Effector CD8-positive, alpha-beta T cell (primary cell): Measurements from ENCODE around the gene ADIG.

Experiments used
- DNase-seq: peaks from one replicate; lab custom pipeline; 2025; lab: John Stamatoyannopoulos, UW
- total RNA-seq, 4 experiments: gene quantifications; one replicate each; lab custom pipeline; 2026; lab: John Stamatoyannopoulos, UW

The ADIG gene
- 0 reads per million in 4 experiments for total RNA-seq

DNA sequence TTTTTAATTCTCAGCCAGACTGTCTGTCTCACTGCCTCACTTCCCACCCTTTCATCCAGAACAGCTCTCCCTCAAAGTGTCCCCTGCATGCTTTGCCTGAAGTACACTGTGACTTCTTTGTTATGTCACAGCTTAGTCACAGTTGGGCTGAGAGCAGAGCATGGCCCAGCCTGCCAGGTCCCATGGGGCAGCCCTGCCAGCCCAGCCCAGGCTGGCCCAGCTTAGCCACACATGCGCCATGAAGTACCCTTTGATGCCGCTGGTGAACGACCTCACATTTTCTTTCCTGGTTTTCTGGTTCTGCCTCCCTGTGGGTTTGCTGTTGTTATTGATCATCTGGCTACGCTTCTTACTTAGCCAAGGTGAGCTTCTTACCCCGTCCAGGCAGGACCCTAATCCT is at the start of gene ADIG:
ADIG (plus strand) TSS at position 185 of the 400 bp plus-strand sequence; CDS start at position 239, 54 bp downstream.
- DNase-seq: no peak

DNA sequence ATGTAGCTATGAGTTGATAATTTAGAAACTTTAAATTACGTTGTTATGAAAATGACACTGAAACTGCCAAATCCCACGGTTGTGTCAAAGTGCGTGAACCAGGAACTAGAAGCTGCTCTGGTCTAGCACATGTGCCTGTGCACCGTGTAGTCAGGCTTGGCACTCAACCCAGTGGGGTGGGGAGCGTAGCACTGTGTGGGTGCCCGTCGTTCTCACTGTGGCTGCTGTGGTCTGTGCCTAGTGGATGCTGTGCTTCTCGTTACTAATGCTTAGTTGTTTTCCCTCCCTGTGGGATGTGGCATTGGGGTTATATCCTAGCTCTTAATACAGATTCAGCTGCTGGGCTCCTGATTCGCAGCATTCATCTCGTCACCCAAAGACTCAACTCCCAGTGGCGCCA is 46.2 kb upstream of the ADIG start:
- no peak for DNase-seq

DNA sequence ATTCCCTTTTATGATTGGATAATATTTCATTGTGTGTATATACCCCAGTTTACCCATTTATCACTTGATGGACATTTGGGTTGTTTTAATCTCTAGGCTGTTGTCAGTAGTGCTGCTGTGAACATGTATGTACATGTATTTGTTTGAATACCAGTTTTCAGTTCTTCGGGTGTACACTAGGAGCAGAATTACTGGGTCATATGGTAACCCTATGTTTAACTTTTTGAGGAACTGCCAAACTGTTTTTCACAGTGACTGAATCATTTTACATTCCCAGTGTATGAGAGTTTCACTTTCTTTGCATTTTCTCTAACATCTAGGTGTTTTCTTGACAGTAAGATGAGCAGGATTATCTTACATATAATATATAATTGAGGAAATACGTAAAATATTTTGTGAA is 44.7 kb upstream of the ADIG start:
- no peak for DNase-seq

DNA sequence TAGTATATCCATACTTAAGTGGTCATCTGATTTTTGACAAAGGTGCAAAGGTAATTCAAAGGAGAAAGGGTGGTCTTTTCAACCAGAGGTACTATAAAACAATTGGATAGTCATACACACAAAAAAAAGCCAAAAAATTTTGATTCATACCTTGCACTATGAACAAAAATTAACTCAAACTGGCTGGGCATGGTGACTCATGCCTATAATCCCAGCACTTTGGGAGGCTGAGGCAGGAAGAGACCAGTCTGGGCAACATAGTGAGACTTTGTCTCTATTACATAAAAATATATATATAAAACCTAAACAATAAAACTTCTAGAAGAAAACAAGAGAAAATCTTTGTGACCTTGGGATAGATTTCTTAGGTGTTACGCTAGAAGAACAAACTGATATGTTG is 43.8 kb upstream of the ADIG start:
- no peak for DNase-seq

DNA sequence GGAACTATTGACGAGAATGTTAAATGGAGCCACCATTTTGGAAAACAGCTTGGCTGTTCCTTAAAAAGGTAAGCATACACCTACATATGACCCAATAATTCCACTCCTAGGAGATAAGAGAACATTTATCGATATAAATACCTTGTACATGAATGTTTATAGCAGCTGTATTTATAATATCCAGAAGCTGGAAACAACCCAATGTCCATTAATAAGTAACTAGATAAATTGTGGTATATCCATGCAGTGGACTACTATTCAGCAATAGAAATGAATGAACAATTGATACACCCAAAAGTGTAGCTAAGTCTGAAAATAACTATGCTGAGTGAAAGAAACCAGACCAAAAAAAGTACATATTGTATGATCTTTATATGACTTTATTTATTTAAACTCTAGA is 42.2 kb upstream of the ADIG start:
- DNase-seq: no peak

DNA sequence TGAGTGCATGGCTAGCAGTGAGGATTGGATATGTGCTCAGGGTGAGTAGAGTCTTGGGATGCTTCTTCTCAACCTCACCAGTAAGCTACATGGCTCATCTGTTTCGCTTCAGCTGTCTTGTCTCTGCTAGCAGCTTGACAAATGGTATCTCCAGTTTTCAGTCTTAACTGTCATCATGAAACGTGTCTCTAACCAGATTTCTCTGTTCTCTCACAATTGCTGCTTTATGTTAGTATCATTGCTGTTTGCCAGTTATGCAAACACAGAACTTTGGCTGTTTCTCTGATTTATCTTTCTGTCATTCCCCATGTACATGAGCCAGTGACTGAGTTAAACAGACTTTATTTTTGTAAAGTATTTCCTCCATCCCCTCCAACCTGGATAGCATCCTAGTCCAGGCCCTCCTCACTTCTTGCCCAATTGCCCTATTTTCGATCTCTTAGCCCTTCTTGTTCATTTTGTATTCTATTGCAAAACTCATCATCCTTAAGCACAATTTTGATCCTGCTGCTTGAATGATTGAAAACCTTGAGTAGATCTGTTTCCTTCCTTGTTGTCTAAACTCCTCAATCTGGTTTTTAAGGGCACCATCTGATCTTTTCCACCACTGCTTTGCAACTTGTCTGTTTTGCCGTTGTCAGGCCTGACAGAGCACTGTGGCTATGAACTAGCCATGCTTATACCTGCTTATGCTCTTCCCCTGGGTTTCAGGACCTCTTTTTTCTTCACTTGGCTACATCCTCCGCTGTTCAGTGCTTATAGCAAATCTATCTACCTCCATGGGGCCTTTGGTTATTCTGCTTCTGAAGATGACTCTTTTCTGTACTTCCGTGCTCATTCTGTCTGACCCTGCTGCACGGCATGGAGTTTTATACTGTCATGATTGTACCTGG is 37.7 kb upstream of the ADIG start:
- DNase-seq: no peak

DNA sequence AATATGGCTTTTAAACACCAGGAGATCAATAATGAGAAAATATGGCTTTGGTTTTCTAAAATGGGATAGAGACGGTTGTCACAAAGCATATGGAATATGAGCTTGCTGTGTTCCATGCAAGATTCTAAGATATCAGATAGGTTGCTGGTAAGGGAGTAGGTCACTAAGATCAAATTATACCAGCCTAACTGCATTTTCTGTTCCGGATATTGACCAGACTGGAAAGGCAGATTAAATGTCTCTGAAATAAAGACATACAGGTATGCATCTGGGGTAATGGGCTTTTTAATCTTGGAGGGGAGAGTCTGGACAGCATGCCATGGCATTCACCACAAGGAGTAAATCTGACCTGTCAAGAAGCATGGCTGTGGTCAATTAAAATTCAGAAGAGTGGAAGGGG is 35.2 kb upstream of the ADIG start:
- DNase-seq: no peak

DNA sequence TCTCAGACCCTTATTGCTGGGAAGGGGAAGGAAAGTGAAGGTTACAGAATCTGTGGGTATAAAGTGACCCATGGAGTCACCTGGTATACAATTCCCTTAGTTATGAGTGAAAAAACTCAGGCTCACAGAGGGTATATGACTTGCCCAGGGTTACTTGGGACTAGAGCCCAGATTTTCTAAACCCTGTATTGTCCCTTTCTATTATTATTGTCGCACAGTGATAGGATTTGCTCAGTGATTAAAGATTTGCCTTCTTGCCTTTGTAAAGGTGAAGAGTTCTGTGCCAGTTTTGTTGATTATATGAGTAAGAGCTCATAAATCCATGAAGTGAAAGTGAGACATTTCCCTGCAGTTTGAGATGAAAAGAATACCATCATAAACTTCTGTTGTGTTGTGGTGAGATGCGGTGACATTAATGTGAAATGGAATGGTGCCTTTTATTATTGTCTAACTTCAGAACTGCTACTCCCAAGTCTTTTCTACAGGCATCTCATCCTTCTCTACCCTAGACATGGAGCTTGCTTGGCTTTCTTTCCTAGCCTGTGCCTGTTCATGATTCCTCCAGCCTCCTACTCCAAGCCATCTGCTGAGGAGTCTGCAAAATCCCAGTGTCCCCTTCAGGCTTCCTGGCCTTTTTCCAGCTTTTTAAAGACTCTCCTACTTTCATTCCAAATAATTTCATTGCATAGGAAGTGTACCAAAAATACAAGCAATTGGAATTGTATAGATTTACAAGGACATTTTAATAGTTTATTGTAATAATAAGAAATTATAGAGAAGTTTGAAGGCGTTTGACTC is 33.5 kb upstream of the ADIG start:
- DNase-seq: no peak

DNA sequence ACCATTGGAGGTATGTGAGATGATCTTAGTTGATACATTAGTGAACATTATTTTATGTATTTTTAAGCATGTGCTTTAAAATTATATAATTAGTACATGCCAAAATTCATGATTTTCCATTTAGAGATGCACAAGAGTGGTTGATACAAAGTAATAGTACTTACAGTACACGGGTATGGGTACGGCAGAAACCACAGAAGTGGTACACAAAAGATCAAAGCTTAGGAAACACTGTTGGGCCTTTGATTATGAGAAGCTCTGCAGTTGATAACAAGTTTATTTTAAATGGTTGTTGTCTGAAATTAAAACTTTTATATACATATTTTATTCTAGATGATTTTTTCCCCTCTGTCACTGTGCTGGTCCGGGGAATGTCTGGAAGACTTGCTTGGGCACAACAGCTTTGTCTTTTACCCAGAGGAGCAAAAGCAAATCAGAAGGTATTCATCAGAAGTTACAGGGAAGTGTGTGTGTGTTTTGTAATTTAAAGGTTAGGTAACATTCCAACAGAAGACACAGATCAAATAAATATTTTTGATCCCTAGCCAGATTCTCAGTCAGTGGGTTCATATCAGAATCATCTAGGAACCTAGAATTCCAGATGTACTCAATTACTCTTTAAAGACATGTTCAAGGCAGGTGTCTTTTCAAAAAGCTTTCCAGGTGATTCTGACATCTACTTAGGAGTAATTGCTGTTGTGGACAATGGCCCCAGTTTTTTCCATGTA is 32.5 kb upstream of the ADIG start:
- no peak for DNase-seq

DNA sequence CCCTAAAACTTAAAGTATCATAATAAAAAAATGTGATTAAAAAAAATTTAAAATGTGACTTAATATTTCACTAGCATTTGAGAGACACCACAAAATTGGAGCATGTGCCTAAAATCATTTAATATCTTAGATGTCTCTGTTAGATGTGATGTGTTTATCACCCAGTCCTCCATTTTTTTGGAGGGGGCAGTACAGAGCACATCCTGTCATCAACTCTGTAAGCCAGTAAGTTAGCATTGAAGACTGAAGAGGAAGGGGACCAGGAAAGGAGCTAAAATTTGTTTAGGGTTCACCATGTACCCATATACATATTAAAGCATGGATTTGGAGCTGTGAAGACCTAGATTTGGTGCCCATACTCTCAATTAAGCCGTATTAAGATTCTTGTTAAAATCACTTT is 30.7 kb upstream of the ADIG start:
- no peak for DNase-seq

DNA sequence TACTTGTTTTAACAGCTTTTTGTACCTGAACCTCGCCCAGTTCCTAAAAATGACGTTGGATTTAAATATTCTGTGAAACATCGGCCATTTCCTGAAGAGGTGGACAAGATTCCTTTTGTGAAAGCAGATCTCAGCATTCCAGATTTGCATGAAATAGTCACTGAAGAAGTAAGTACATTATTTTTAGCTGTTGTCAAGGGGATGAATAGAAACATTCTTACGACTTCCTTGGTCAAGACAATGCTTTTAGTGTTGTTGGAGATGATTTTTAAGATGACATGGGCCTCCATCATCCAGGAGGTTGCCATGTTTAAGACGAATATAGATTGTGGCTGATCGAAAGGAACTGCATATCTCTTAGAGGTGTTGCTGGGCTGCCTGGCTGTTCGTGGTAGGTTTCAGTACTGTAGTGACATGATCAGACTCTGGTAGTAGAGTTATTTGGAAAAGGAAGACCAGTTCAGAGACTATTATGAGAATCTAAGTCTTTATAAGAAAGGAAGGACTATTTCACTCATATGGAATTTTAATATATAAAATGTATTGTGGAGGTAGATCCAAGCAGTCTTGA is 29.9 kb upstream of the ADIG start:
- DNase-seq: no peak

DNA sequence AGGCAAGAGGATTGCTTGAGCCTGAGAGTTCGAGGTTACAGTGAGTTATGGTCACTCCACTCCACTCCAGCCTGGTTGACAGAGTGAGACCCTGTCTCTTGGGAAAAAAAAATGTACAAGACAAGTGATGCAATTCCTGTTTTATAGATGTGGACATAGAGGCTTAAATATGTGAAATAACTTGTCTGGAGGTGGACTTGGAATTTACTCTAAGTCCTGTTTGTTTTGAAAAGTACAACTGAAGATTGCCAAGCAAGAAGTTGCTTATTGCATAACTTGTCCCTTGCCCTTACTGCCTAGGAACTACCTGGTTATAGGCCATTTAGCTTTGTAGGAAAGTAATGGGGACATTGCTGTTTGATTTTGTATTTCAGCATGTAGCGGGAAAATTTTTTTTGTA is 26.0 kb upstream of the ADIG start:
- DNase-seq: no peak

DNA sequence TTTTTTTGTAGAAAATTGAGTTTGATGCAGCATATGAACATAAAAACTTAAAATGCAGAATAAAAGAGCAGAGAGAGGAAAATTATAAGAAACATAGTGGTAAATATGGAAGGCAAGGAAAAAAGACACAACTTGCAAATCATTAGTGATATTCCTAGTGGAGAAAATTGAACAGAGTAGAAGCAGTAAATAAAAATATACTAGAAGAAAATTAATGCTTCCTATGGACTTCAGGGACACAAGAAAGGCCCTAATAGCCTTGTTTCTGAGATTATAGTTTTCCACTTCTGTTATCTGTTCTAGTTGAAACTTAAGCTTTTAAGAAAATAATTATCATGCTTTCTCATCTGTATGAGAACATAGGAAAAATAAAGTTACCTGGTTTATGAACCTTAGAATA is 25.6 kb upstream of the ADIG start:
- DNase-seq: no peak

DNA sequence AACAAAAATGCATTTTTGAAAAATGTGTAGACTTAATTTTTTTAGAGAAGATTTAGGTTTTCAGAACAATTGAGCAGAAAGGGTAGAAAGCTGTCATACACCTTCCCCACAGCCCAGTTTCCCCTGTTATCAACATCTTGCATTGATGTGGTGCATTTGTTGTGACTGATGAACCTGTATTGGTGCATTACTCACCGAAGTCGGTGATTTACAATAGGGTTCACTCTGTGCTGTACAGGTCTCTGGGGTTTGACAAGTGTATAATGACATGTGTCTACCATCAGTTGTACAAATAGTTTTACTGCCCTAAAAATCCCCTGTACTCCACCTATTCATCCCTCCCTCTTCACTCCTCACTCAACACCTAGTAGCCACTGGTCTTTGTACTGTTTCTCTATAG is 23.8 kb upstream of the ADIG start:
- no peak for DNase-seq

DNA sequence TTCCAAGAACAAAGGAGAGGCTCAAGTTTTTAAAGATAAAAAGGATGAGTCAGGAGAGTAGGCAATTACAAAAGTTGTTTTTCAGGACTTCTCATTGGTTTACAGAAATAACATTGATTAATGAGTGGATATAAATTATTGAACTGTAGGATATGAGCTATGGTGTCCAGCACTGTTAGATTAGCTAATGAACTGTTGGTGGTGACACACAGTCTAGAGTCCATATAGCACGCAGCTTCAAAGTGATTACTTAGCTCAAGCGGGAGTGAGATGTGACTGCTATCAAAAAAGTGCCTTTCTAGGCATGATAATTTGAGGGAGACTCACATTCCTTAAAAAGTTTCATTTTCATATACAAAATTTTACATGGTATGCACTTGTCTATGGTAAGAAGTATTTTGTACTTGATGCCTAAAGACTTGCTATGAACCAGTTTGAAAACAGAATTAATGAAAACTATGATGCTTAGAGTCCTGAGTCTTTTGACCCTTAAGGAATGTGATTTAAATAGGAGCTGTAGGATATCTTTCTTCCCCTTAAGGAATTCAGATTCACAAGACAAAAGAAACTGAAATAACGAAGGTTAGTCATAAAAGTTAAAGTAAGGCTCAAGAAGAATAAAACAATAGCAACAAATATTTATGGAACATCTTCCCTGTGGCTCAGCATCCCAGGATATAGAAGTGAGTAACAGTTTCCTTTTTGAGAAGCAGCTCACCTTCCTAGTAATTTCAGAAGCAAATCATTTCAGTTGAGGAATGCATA is 22.2 kb upstream of the ADIG start:
- no peak for DNase-seq

DNA sequence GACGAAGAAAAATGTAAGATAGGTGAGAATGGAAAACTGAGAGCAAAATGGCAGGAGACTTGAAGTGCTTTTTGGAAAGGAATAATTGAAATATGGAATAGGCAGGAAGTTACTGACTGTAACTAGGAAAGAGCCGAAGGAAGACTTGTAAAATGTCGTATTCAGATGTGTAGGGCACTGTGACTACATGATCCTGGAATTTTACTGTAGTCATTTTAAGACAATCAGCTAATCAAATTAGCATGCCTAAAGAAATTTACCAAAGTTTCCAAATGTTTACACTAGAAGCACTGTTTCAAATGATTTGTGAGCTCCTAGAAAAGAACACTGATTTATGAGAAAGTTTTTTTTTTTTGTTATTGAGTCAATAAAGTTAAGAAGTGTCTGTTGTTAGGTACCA is 21.2 kb upstream of the ADIG start:
- DNase-seq: no peak

DNA sequence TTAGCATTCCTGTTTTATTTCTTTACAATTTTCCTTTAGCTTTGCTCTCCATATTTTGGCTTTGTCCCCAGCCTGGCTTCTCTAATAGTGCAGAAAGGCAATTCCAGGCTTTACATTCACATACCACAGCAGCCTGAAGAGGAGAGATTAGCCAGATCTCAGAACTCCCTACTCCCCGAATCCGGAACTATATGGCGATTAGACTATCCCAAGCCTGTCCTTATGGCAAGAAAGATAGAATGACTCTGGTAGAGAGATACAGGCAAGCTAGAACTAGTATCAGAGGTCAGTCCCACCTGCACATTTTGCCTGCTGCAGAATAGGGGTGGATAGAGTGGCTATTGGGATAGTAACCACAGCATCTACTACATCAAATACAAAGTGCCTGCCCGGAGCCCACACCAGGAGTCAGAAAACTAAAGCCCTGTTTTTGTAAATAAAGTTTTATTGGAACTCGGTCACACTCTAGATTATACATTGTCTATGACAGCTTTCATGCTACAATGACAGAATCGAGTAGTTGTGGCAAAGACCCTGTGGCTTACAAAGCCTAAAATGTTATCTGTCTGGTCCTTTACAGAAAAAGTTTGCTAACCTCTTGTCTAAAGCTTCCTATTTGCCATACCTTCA is 17.1 kb upstream of the ADIG start:
- DNase-seq: no peak

DNA sequence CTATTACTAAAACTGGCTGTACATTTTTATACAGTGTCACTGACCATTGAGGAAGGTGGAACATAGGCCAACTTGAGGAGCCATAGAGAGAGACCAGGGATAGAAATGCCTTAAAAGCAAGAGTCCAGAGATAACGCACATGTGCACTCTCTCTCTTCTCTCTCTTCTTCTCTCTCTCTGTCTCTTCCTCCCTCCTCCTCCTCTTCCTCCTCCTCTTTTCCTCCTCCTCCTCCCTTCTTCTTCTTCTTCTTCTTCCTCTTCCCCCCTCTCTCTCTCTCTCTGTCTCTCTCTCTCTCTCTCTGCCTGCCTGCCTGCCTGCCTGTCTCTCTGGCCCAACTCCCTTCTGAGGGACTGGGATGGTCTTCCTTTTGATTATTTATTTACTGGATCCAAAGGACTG is 16.3 kb upstream of the ADIG start:
- no peak for DNase-seq

DNA sequence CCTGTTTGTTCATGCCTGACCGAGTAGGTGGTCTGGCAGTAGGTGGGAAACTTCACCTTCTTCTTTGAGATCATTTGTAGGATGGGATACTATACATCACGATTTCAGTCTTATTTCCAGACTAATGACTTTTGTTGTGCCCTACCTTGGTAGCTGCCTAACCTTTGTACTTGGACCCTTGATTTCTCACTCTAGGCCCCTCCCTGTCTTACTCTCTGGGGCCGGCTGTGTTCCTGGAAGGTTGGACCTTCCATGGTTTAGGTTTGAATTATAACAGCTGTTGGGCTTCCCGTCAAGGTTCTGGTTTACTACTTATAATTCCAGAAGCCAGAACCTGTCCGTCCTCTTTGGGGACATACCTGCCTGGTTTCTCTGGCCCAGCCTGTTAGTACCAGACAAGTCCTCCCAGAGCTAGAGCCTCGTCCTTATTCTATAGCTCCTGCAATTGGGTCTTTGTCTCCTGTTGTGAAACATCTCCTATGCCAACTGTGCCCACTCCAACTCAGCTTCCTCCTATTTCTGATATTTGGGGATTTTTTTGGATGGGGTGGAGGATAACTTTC is 14.9 kb upstream of the ADIG start:
- DNase-seq: no peak

DNA sequence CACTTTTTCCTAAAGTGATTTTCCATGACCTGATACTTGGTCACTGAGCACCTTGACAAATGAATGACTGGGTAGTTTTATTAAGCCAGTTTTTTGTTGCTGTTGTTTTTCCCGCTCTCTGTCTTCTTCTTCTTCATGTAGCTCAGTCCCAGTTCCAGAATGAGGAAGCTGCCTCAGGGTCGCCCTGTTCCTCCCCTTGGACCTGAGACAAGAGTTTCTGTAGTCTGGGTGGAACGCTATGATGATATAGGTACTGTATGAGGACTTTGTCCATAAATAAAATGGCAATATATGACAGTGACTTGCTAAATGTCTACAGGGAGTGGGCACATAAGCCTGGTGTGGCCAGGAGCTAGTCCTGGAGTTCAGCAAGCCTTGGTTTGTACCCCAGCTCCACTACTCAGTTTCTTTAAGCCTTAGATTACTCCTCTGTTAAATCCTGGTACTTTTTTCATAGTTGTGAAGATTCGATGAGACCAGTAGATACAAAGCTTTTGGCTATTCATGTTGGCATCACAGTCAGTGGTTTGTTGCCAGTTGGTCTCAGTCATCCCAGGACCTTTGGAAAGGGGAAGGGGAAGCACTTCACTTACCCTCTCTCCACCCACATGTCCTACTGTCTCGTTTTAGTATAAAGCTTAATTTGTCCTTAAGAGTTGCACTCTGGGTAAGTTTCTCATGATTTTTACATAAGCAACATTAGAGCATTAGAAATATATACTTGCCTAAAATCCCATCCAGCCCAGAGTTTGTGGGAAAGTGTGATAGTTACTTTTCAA is 11.1 kb upstream of the ADIG start:
- no peak for DNase-seq
